ENCODE measurements around the gene MMP19.
A peak's percentile ranks its signal among the peaks of the same experiment; 100 is the strongest.
"Not testable (repeated sequence)": the region's sequence is repeated elsewhere in the genome, so short reads cannot be mapped to it uniquely, and the experiment has no call there.

The MMP19 gene

GRCh38 chr12:55844961-55845360, 2.2 kb upstream of the MMP19 start:
- DNase-seq (ENCODE audit: low spot score): no peak

GRCh38 chr12:55843431-55843830, 695 bp upstream of the MMP19 start:
- DNase-seq (ENCODE audit: low spot score): no peak

GRCh38 chr12:55840581-55841351, 2.0 kb downstream of the MMP19 start:
- DNase-seq (ENCODE audit: low spot score): no peak

- DNase-seq (ENCODE audit: low spot score): no peak
These were observed 3.2 kb downstream of the MMP19 start for GRCh38 chr12:55839345-55840140.

- no peak for DNase-seq (ENCODE audit: low spot score)
These were observed 4.4 kb downstream of the MMP19 start for GRCh38 chr12:55838361-55838760.

DNA sequence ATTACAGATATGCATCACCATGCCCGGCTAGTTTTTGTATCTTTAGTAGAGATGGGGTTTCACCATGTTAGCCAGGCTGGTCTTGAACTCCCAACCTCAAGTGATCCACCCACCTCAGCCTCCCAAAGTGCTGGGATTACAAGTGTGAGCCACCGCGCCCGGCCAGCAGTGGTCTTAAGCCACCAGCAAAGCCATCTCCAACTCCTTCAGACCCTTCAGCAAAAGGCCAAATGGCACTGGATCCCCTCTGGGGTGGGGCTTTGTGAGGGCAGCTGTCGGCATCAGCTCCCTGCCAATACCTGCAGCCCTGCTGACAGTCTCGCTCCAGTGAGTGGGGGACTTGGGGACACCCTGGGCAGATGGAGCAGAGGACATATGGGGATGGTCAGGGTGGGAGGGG, 8.3 kb downstream of the MMP19 start:
- DNase-seq (ENCODE audit: low spot score): not testable (repeated sequence)

DNA sequence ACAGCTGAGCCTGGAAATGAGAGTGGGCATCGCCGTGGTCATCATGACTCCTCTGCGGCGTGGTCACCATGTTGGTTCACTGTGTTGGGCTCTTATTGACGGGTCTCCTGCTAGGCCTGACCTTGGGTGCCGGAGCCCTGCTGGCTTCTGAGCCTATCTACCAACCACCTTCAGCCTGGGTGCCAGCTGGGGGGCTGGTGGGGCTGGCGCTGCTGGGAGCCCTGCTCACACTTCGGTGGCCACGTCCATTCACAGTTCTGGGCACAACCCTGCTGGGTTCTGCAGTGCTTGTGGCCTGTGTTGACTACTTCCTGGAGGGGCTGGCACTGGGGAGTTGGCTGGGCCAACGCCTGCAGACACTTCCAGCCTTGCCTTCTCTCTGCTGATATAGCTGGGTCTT, 9.7 kb downstream of the MMP19 start:
- DNase-seq (ENCODE audit: low spot score): no peak

DNA sequence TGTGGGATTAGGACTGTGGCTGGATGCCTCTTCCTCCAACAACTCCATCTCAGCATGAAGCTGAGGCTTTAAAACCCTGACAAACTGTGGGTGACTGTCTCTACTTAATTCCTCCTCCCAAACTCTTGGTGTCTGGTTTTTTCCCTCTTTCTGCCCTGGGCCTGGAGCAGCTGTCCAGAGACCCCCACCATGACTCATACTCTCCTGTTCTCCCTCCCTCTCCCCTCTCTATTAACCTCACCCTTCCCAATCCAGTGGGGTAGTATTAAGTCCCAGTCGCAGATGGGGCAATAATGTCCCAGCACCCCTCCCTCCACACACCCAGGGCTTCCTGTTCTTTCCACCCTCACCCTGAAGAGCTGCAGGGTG, 11.3 kb downstream of the MMP19 start:
- no peak for DNase-seq (ENCODE audit: low spot score)

DNA sequence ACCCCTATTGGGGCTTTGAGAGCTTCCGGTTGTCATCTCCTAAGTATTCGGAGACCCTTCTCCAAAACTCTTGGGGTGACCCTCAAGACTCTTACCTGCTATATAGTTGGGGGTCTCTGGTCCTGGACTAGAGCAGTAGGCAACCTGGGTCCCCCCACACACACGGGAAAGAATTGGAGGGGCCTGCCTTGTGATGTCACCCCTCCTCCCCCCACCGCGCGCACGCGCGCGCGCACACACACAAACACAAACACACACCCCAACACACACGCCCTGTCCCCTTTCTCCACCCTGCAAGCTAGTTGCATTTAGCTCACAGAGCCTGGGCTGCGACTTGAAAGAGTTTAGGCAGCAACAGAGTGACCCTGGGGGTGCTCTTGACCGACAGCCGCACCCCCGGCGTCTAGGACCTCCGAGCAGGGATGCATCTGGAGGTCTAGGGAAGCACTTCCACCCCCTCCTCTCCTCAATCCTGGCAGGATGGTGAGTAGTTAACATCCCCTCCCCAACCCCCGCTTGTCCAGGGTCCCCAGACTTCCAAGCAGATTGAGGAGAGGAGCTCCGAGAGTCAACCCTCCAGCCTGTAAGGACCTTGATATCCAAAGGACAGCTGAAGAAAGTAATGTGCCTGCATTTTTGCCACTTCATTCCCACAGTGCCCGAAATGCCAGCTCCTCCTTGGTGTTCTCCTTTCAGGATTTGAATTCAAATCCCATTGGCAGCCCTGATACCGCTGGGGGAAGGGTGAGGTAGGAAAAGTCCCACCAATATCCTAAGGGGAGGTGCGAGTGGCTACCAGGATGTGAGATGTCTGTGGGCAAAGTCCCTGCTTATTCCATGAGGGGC, 11.9 kb downstream of the MMP19 start:
- DNase-seq (ENCODE audit: low spot score): peak; percentile 79

DNA sequence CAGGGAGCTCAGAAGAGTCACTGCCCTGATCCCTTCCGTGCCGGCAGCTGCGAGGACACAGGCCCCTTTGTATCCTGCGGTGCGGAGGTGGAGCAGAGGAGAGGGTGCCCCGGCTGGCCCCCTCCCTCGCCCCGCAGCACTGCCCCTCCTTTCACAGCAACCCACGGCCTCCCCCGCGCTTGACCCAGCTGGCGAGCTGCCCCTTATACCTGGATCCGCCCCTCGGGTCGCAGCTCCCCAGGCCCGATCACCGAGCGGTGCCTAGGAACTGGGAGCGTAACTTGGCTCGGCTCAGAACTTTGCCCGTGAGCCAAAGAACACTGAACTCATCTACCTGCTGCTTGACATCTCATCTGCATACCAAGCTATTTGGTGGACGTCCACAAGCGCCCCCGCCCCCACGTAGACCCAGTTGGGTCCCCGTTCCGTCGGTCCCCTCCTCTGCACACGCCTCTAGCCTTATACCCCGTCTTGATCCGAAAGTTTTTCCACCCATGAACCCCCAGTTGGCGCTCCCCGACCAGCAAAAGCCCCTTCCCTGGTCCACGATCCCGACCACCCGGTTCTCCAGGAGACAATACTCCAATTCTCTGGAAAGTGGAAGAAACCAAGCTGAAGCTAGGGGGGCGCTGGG, 12.7 kb downstream of the MMP19 start:
- peak; percentile 73 for DNase-seq (ENCODE audit: low spot score)

GRCh38 chr12:55828357-55828756, 14.4 kb downstream of the MMP19 start:
- DNase-seq (ENCODE audit: low spot score): no peak

GRCh38 chr12:55827806-55828205, 14.9 kb downstream of the MMP19 start:
- DNase-seq (ENCODE audit: low spot score): no peak

DNA sequence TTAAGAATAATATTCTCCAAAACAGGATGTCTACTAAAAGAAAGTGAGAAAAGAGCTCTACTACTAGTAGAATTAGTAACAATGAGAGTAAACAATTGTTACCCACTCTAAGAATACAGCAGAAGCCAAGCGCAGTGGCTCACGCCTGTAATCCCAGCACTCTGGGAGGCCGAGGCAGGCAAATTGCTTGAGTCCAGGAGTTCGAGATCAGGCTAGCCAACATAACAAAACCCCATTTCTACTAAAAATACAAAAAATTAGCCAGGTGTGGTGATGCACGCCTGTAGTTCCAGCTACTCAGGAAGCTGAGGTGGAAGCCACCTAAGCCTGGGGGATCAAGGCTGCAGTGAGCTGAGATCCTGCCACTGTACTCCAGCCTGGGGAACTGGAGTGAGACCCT, 18.0 kb downstream of the MMP19 start:
- no peak for DNase-seq (ENCODE audit: low spot score)

- DNase-seq (ENCODE audit: low spot score): no peak
These were observed 19.3 kb downstream of the MMP19 start for GRCh38 chr12:55823419-55823818.

DNA sequence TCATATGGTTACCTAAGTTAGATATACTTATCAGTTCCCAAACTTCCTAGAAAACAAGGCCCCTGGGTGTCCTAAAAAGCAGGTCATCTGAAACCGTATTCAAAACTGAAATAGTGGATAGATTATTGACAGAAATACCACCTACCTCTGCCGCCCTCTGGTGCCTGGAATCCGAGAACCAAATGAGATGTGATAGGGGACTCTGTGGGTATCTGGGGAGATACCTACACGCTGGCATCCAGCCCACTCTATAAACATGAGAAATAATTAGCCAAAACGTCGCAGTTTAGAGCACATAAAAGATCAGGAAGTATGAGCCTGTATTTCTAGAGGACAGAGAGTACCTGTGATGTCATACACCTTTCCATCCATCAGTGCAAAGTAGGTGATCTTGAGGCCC, 20.5 kb downstream of the MMP19 start:
- DNase-seq (ENCODE audit: low spot score): no peak

GRCh38 chr12:55820679-55821078, 22.1 kb downstream of the MMP19 start:
- no peak for DNase-seq (ENCODE audit: low spot score)

DNA sequence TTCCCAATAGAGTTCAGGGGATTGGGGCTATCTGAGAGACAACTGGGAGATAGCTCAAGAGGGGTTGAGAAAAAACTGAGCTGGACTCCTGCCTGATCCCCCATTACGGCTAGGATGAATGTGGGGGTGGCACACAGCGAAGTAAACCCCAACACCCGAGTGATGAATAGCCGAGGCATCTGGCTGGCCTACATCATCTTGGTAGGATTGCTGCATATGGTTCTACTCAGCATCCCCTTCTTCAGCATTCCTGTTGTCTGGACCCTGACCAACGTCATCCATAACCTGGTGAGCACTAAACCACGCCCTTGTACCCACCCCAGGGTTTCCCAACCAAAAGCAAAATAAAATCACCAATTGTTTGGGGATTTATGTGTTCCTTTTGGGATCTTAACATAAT, 23.9 kb downstream of the MMP19 start:
- DNase-seq (ENCODE audit: low spot score): no peak

- no peak for DNase-seq (ENCODE audit: low spot score)
These were observed 24.5 kb downstream of the MMP19 start for GRCh38 chr12:55818140-55818728.

DNA sequence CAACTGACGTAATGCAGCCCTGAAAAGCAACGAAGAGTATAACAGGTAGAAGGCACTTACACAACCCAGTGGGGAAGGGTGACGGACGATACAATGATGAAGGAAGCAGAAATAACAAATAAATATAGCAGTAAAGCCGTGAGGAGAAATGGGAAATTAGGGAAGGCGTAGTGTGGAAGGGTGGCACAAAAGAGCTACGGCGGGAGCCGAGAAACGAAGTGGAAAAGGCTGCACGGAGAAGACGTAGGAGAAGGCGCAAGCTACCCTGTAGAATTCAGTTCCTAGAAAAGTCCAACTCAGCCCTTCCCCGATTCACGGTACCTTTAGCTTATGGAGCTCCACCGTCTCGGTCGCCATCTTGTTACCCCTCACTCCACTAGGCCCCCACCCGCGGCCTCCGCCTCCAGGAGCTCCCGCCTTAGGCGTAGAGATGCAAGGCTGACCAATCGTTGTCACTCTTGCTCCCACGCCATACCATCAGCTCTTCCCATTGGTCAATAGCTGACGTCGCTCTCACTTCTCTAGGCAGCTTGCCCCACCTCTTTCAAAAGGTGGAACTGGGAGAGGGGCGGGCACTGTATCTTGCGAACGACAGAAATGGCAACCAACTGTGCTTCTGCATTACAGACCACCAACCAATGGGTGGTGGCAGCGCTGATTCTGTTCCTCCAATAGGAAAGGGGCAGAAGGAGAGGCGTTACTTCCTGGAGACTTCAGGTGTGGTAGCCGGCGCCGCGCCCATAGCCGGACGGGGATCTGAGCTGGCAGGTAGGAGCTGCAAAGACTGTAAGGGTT, 25.2 kb downstream of the MMP19 start, which contains the start of the genes ORMDL2 and SARNP:
Gene ORMDL2, plus strand, starts transcription at position 697 of the 795 bp plus-strand sequence. CDS start 959 bp downstream, outside the sequence.
Gene SARNP, minus strand, starts transcription at position 380 of the 795 bp plus-strand sequence. Its CDS starts 23 bp downstream, at position 357.
- peak; percentile 100 for DNase-seq (ENCODE audit: low spot score)

GRCh38 chr12:55816881-55817344, 25.8 kb downstream of the MMP19 start:
- DNase-seq (ENCODE audit: low spot score): no peak
